ENCODE data around the gene TMCO5A. TPM values are rescaled to one million over a fixed set of nuclear protein-coding genes. Genes with fewer than 3 reads are reported as not detected.
"Not testable (repeated sequence)": the region's sequence is repeated elsewhere in the genome, so short reads cannot be mapped to it uniquely, and the experiment has no call there.

TMCO5A gene
- total RNA-seq, 1 donor from 2014 or later = not detected

DNA sequence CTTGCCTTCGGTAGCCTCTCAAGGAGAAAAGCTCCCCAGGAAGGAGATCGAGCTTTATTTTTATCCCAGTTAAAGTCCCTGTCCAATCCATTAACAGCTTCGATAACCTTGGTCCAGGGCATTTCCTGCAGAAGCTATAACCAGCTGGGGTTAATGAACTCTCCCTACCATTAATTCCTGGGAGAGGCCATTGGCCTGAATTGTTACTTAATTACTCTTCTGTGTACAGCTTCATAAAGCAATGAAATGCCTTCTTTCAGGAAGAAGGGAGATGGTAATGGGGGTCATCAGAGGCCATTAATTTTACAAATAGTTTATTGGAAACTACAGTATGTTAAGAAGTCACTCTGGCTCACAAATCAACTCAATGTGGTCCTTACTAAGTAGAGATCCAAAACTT, 1.9 kb upstream of the TMCO5A start:
- Mint-ChIP-seq H3K4me3 (ENCODE audit: unreplicated experiment) (no peak overlapping the region), H3K4me1 (ENCODE audit: low read depth) (peaks cover 9% of the 10 kb centered on the region), H3K9me3 (ENCODE audit: low read depth) (no peaks in the 10 kb centered on the region), H3K36me3 (ENCODE audit: low read depth) (peaks cover 1% of the 10 kb centered on the region), H3K27me3 (ENCODE audit: low read depth) (peaks cover 3% of the 10 kb centered on the region), H3K27ac (ENCODE audit: unreplicated experiment) (no peak overlapping the region)
- TF ChIP-seq, protein P1, sequence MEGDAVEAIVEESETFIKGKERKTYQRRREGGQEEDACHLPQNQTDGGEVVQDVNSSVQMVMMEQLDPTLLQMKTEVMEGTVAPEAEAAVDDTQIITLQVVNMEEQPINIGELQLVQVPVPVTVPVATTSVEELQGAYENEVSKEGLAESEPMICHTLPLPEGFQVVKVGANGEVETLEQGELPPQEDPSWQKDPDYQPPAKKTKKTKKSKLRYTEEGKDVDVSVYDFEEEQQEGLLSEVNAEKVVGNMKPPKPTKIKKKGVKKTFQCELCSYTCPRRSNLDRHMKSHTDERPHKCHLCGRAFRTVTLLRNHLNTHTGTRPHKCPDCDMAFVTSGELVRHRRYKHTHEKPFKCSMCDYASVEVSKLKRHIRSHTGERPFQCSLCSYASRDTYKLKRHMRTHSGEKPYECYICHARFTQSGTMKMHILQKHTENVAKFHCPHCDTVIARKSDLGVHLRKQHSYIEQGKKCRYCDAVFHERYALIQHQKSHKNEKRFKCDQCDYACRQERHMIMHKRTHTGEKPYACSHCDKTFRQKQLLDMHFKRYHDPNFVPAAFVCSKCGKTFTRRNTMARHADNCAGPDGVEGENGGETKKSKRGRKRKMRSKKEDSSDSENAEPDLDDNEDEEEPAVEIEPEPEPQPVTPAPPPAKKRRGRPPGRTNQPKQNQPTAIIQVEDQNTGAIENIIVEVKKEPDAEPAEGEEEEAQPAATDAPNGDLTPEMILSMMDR (IDR thresholded peaks at IDR 0.05) = no peak
- no peak for DNase-seq (ENCODE audit: low spot score)

DNA sequence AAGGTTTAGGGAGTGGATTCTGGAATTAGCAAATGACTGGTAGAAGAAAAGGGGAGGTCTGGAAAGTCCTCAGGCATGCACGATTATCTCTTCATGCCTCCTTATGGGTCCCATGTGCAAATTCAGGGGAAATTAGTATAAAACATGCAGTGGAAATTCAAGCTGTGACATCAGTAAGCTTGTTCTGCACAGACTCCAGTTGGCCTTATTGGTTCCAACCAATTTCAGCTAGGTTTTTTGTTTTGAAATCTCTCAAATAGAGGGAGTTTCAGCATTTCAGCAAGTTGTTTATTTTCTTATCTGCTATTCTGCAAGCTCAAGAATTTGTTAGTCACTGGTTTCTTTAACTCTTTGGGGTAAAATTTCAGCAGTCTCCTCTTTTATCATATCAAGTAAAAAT, 774 bp upstream of the TMCO5A start:
- H3K36me3 Mint-ChIP-seq (ENCODE audit: low read depth) = peaks cover 1% of the 10 kb centered on the region
- TF ChIP-seq, protein P1 (IDR thresholded peaks at IDR 0.05) = no peak
- peaks cover 9% of the 10 kb centered on the region for H3K4me1 Mint-ChIP-seq (ENCODE audit: low read depth)
- no peak overlapping the region for H3K27ac Mint-ChIP-seq (ENCODE audit: unreplicated experiment)
- no peak for DNase-seq (ENCODE audit: low spot score)
- H3K9me3 Mint-ChIP-seq (ENCODE audit: low read depth) = no peaks in the 10 kb centered on the region
- H3K4me3 Mint-ChIP-seq (ENCODE audit: unreplicated experiment) = no peak overlapping the region
- peaks cover 3% of the 10 kb centered on the region for H3K27me3 Mint-ChIP-seq (ENCODE audit: low read depth)

DNA sequence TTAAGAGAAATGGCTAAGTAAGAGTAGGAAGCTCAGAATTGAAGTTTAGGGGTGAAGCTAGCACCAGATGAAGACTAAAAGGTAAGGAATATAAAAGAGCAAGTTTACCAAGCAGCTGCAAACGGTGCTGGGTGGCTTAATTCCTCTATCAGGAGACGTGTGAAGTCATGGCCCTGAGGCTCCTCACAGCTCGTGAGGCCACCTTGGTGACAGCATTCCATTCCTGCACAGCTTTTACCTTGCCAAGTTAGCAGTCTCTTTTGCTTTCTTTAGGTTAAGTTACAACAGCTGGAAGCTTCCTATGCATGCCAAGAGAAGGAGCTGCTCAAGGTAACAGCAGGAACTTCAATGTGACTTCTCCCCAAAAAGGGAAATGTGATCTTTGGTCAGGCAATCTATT, 6.4 kb downstream of the TMCO5A start:
- peaks cover 11% of the 10 kb centered on the region for H3K27me3 Mint-ChIP-seq (ENCODE audit: low read depth)
- no peak overlapping the region for H3K4me3 Mint-ChIP-seq (ENCODE audit: unreplicated experiment)
- TF ChIP-seq, protein P1 (IDR thresholded peaks at IDR 0.05) = no peak
- DNase-seq (ENCODE audit: low spot score) = no peak
- peaks cover 9% of the 10 kb centered on the region for H3K9me3 Mint-ChIP-seq (ENCODE audit: low read depth)
- H3K36me3 Mint-ChIP-seq (ENCODE audit: low read depth) = peaks cover 1% of the 10 kb centered on the region
- H3K4me1 Mint-ChIP-seq (ENCODE audit: low read depth) = no peaks in the 10 kb centered on the region
- no peak overlapping the region for H3K27ac Mint-ChIP-seq (ENCODE audit: unreplicated experiment)

DNA sequence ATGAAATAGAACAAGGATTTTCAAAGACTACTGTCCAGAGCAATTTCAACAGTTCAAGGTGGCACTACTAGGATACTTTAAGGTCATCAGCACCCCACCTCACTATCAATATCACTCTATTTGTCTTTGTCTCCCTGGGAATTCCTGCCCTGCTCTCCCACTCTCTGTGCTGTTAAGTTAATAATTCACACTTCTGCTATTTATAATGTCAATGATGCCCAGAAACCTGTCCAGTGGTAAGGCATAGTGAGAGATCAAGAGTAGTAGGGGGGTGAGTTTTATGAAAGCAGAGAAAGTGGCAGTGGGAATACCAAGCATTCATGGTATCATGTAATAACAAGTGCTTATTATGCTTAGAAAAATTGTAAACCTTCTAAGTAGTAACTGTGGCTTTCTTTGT, 7.3 kb downstream of the TMCO5A start:
- Mint-ChIP-seq H3K27ac (ENCODE audit: unreplicated experiment) (no peak overlapping the region), H3K4me3 (ENCODE audit: unreplicated experiment) (no peak overlapping the region), H3K27me3 (ENCODE audit: low read depth) (peaks cover 10% of the 10 kb centered on the region), H3K4me1 (ENCODE audit: low read depth) (no peaks in the 10 kb centered on the region), H3K9me3 (ENCODE audit: low read depth) (peaks cover 17% of the 10 kb centered on the region), H3K36me3 (ENCODE audit: low read depth) (no peaks in the 10 kb centered on the region)
- TF ChIP-seq, protein P1 (IDR thresholded peaks at IDR 0.05) = no peak
- DNase-seq (ENCODE audit: low spot score) = no peak

DNA sequence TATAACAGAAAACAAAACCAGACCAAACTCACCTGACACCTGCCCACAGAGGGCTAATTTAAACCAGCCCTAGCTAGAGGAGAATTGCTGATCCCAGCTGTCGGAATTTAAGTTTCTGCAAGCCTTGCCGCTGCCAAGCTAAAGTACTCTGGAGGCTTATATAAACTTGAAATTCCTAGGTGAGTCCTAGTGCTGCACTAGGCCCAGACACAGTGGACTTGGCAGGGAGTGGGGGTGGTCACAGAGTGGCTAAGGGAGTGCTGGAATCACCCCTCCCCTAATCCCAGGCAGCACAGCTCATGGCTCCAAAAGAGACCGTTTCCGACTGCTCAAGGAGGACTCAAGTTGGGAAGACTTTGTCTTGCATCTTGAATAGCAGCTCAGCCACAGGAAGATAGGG, 17.6 kb downstream of the TMCO5A start:
- Mint-ChIP-seq H3K9me3 (ENCODE audit: low read depth) (peaks cover 7% of the 10 kb centered on the region), H3K36me3 (ENCODE audit: low read depth) (peaks cover 4% of the 10 kb centered on the region), H3K4me1 (ENCODE audit: low read depth) (no peaks in the 10 kb centered on the region), H3K4me3 (ENCODE audit: unreplicated experiment) (no peak overlapping the region), H3K27ac (ENCODE audit: unreplicated experiment) (no peak overlapping the region), H3K27me3 (ENCODE audit: low read depth) (peaks cover 51% of the 10 kb centered on the region)
- TF ChIP-seq, protein P1 (IDR thresholded peaks at IDR 0.05) = no peak
- peak; percentile 35 for DNase-seq (ENCODE audit: low spot score)

DNA sequence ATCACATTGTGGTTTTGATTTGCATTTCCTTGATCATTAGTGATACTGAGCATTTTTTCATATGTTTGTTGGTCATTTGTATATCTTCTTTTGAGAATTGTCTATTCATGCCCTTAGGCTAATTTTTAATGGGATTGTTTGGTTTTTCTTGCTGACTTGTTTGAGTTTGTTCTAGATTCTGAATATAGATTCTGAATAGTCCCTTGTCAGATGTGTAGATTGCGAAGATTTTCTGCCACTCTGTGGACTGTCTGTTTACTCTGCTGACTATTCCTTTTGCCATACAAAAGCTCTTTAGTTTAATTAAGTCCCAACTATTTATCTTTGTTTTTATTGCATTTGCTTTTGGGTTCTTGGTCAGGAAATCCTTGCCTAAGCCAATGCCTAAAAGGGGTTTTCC, 26.3 kb downstream of the TMCO5A start:
- DNase-seq (ENCODE audit: low spot score); H3K4me3 Mint-ChIP-seq (ENCODE audit: unreplicated experiment); H3K36me3 Mint-ChIP-seq (ENCODE audit: low read depth); H3K4me1 Mint-ChIP-seq (ENCODE audit: low read depth); H3K27ac Mint-ChIP-seq (ENCODE audit: unreplicated experiment): not testable (repeated sequence)
- Mint-ChIP-seq H3K9me3 (ENCODE audit: low read depth) (peaks cover 18% of the 10 kb centered on the region), H3K27me3 (ENCODE audit: low read depth) (peaks cover 58% of the 10 kb centered on the region)

Measured in chondrocyte (in vitro differentiated cells).